HG02588 (cell line): ENCODE data around the gene LGALSL.

Source experiments
- ATAC-seq: cut with Tn5 transposase; IDR thresholded peaks from one replicate; pipeline ENCODE4 v1.9.1; 2021; ENCODE audit warnings: mild to moderate bottlenecking, moderate library complexity; ENCODE audit not compliant: unreplicated experiment

LGALSL gene

DNA sequence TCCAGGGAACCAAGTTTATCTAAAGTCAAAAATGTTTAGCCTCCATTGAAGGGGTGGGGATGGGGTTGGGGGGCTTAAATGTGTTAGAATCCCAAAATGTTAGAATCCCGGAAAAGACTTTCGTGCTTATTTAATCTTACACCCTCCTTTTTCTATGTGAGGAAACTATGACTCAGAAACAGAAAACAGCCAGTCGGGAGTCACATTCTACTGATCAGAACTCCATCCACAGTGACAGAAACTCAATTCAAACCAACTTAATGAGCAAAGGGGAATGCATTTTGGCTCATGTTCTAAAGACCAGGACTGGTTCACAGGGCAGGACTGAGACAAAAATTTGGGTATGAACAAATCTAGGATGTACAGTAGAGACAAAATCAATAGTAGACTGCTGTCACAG is 38.3 kb downstream of the LGALSL start:
- ATAC-seq, result no peak

DNA sequence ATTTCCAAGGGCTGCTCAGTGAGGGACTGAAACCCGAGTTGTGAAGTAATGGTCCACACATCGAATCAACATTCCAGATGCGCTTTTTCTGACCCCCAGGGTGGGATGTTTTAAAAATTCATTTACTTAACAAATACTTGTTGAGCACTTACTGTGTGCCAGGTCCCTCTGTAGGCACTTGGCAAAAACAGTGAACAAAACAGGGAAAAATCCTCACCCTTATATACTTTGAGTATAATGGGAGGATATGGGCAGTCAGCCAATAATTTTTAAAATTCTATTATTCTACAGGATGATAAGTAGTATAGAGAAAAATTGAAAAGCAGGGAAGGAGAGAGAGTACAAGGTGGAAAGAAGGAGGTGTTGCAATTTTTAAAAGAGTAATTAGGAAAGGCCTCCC is 38.9 kb downstream of the LGALSL start:
- ATAC-seq, result no peak

DNA sequence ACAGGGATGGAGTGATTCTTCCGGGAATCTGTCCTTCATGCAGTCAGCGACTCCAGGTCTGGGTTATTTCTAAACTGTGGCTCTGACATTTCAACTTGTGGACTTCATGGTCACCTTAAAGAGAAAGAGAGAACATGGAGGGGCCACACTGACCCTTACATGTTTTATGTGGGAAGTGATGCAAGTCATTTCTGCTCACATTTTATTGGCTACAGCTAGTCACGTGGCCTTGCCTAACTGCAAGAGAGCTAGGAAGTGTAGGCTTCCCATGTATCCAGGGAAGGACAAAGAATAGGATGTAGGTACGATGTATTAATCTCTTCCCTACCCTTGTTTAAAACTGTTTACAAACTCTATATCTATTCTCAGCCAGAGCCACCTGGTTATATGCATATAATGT is 39.8 kb downstream of the LGALSL start:
- ATAC-seq, result no peak

DNA sequence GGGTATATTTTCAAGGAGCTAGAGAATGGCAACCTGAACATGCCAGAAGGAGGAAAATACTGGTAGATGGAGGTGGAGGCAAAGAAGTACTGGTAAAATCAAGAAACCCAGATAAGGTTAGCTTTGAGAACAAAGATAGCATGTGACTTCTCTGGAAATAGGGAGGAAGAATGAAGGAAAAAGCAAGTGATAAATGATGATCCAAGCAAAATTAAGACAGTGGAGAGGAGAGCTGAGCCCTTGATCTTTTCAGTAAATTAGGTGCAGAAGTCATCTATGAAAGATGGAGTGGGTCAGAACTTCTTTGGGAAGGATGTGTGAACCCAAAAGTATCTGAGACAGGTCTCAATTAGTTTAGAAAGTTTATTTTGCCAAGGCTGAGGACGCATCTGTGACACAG is 44.5 kb downstream of the LGALSL start:
- ATAC-seq, result no peak

DNA sequence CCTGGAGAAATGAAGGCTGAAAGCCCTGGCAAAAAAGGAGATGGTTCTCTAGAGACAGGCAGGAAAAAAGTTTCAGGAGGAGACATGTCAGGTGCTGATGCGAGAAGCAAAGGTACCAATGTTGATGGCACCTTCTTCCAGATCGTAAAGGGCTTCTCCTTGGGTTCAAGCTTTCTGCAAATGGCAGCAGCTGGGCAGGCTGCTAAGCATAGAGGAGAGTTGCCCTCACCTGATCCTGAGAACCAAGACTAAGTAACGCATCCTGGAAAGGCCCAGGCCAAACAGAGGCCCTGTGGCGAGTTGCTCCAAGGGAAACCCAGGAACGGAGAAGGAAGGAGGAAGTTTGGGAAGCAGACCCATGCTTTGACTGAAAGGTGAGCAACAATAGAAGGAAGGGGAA is 46.6 kb downstream of the LGALSL start:
- ATAC-seq, result no peak

DNA sequence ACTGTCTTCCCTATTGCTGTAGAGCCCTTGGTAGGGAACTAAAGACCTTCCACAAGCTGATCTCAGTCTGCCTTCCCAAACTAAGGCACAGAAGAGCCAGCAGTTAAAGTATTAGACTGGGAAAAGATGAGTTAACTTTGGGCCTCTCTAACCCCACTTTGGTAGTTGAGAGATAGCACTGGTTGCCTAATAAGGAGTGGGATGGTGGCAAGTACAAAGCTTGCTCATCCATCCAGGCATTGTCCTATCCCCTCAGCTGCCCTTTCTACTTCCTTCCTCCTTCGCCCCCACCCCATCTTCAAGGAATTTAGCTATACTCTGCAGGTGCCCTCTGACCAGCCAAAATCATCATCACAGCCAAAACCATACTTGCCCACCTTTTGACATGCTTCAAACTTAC is 48.0 kb downstream of the LGALSL start:
- no peak for ATAC-seq

DNA sequence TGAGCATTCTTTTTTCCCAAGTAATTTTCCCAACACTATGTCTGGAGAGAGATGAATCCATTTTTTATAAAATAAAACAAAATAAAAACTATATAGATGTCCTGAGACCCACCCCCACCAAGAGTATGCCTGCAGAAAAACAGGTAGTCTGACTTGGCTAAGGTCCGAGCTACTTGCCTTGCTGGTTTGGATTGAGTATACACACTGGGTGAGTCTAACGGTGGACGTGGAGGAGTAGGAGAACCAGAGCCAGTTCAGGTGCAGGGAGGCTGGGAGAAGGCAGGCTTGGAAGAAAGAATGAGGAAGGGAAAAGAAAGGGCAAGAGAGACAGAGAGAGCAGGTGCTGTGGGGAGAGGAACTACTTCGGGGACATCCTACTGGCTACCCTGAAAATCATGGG is 48.9 kb downstream of the LGALSL start:
- ATAC-seq, result no peak

DNA sequence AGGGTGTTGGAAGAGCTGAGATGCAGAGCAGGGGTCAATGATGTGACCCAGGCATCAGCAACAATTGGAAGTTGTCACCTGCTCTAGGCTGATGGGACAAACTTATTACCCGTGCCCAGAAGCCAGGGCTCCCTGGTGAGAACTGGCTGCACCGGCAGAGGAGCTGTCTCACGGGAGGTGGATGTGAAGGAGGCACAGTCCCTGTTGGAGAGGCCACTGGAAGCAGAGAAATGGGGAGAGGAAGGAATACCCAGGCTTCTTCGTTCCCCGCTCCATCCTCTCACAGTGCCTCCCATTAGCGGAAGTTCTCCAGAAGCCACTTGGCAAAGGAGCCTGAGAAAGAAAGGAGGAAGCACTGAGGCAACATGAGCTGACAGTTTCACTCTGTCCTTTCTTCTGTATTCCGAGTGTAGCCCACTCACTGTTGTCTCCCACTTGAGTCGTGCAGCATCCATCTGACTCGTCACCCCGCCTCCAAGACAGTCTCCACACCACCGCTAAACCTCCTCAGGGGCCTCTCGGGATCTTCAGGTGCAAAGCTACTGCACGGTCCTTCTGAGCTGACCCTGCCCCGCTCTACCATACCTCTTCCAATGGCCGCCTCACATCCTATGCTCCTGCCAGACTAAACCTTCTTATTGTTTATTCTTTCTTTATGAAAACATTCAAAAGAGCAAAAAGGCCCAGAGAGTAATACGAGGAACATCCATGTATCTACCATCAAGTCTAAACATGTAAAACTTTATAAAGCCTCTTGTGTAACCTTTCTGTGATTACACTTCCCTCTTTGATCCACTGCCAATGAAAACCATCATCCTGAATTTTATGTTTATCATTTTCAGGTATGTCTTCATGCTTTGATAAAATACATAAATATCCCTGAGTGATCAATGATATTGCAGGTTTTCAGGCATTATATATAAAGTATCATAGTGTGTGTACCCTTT is 51.1 kb downstream of the LGALSL start:
- no peak for ATAC-seq

DNA sequence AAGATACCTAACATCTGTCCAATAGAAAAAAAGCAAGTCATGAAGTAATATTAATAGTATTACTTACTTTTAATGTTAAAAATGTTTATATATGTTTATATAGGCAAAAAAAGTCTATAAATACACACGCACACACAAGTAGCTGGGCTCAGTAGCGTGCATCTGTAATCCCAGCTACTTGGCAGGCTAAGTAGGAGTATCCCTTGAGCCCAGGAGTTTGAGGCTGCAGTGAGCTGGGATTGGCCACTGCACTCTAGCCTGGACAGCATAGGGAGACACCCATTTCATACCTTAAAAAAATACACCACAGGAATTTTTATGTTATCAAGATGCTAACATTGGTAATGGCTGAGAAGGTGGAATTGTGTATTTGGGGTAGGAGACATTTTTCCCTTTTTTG is 52.7 kb downstream of the LGALSL start:
- ATAC-seq, result no peak
